H9 (cell line): ENCODE data around the gene CNOT6. TPM values are rescaled to one million over a fixed set of nuclear protein-coding genes. Genes with fewer than 3 reads are reported as not detected.
A peak's percentile ranks its signal among the peaks of the same experiment; 100 is the strongest.

ENCODE experiments used
- DNase-seq: peaks from one replicate; pipeline ENCODE4 v3.0.0-alpha.2; 2017
- H2AFZ ChIP-seq: one replicate; pipeline ENCODE4 v1.6.1; 2013; ENCODE audit warnings: mild to moderate bottlenecking, low read length, control low read depth, moderate library complexity
- H2AK5ac ChIP-seq: 2 replicates; pipeline ENCODE4 v1.6.1; 2013; ENCODE audit warnings: low read length, control low read depth, mixed read lengths; ENCODE audit not compliant: insufficient read length
- H2BK120ac ChIP-seq: one replicate; pipeline ENCODE4 v1.6.1; 2013; ENCODE audit warnings: low read depth, mild to moderate bottlenecking, low read length, control low read depth, inconsistent platforms; ENCODE audit not compliant: poor library complexity, severe bottlenecking
- H2BK12ac ChIP-seq: 2 replicates; pipeline ENCODE4 v1.6.1; 2013; ENCODE audit warnings: low read length, control low read depth, mixed read lengths, low read depth; ENCODE audit not compliant: insufficient read length
- H2BK15ac ChIP-seq: 2 replicates; pipeline ENCODE4 v1.6.1; 2013; ENCODE audit warnings: low read depth, low read length, control low read depth
- H2BK20ac ChIP-seq: one replicate; pipeline ENCODE4 v1.6.1; 2013; ENCODE audit warnings: low read depth, mild to moderate bottlenecking, low read length, control low read depth, inconsistent platforms; ENCODE audit not compliant: poor library complexity, severe bottlenecking
- H2BK5ac ChIP-seq: 2 replicates; pipeline ENCODE4 v1.6.1; 2013; ENCODE audit warnings: low read length, control low read depth, mixed read lengths; ENCODE audit not compliant: insufficient read length
- H3K14ac ChIP-seq: 2 replicates; pipeline ENCODE4 v1.6.1; 2013; ENCODE audit warnings: low read length, control low read depth; ENCODE audit not compliant: insufficient read depth
- H3K18ac ChIP-seq: 2 replicates; pipeline ENCODE4 v1.6.1; 2013; ENCODE audit warnings: low read depth, mild to moderate bottlenecking, mixed read lengths, low read length, control low read depth; ENCODE audit not compliant: insufficient read length
- H3K23ac ChIP-seq: 2 replicates; pipeline ENCODE4 v1.6.1; 2013; ENCODE audit warnings: low read length, control low read depth, mixed read lengths, low read depth; ENCODE audit not compliant: insufficient read length
- H3K23me2 ChIP-seq: 2 replicates; pipeline ENCODE4 v1.6.1; 2013; ENCODE audit warnings: low read depth, mild to moderate bottlenecking, mixed read lengths, low read length, control low read depth; ENCODE audit not compliant: insufficient read length, poor library complexity, severe bottlenecking
- H3K27ac ChIP-seq: 2 replicates; pipeline ENCODE4 v1.5.1; 2013; ENCODE audit warnings: low read length, control low read depth, mixed read lengths, low read depth; ENCODE audit not compliant: insufficient read length
- H3K27me3 ChIP-seq: 2 replicates; pipeline ENCODE4 v1.6.1; 2013; ENCODE audit warnings: low read length, control low read depth, inconsistent platforms; ENCODE audit not compliant: insufficient read depth
- H3K4ac ChIP-seq: 2 replicates; pipeline ENCODE4 v1.6.1; 2013; ENCODE audit warnings: low read depth, mild to moderate bottlenecking, control low read depth, inconsistent platforms, low read length, moderate library complexity
- H3K4me1 ChIP-seq: 2 replicates; pipeline ENCODE4 v1.6.1; 2013; ENCODE audit warnings: low read length, control low read depth, inconsistent platforms; ENCODE audit not compliant: insufficient read depth
- H3K4me2 ChIP-seq: 2 replicates; pipeline ENCODE4 v1.6.1; 2013; ENCODE audit warnings: low read length, control low read depth, mixed read lengths; ENCODE audit not compliant: insufficient read length, insufficient read depth
- H3K56ac ChIP-seq: 2 replicates; pipeline ENCODE4 v1.6.1; 2013; ENCODE audit warnings: low read depth, mild to moderate bottlenecking, mixed read lengths, low read length, control low read depth; ENCODE audit not compliant: insufficient read length
- H3K79me1 ChIP-seq: 2 replicates; pipeline ENCODE4 v1.6.1; 2013; ENCODE audit warnings: low read depth, mild to moderate bottlenecking, moderate library complexity, low read length, control low read depth, inconsistent platforms; ENCODE audit not compliant: insufficient read depth, poor library complexity, severe bottlenecking
- H3K79me2 ChIP-seq: 2 replicates; pipeline ENCODE4 v1.6.1; 2013; ENCODE audit warnings: low read length, control low read depth, inconsistent platforms; ENCODE audit not compliant: insufficient read depth
- H3K9ac ChIP-seq: 2 replicates; pipeline ENCODE4 v1.6.1; 2013; ENCODE audit warnings: low read length, control low read depth, mixed read lengths; ENCODE audit not compliant: insufficient read length; ENCODE audit errors: extremely low read depth
- H3K9me3 ChIP-seq: one replicate; pipeline ENCODE4 v1.6.1; 2013; ENCODE audit warnings: low read depth, low read length, inconsistent platforms; ENCODE audit not compliant: control insufficient read depth
- H3T11ph ChIP-seq: one replicate; pipeline ENCODE4 v1.6.1; 2013; ENCODE audit warnings: mild to moderate bottlenecking, low read length, control low read depth, inconsistent platforms
- H4K20me1 ChIP-seq: one replicate; pipeline ENCODE4 v1.6.1; 2013; ENCODE audit not compliant: control insufficient read depth, insufficient read length, insufficient read depth
- H4K5ac ChIP-seq: 2 replicates; pipeline ENCODE4 v1.6.1; 2013; ENCODE audit warnings: low read depth, mild to moderate bottlenecking, mixed read lengths, low read length, control low read depth; ENCODE audit not compliant: insufficient read length
- H4K8ac ChIP-seq: replicated peaks from 2 replicates; pipeline ENCODE4 v1.6.1; 2013; ENCODE audit warnings: low read length, control low read depth, mixed read lengths, low read depth; ENCODE audit not compliant: insufficient read length
- H4K91ac ChIP-seq: 2 replicates; pipeline ENCODE4 v1.6.1; 2013; ENCODE audit warnings: low read depth, mild to moderate bottlenecking, moderate library complexity, mixed read lengths, low read length, control low read depth; ENCODE audit not compliant: insufficient read length
- H3K27ac Mint-ChIP-seq, 3 experiments: 2 replicates in 2 of 3; 3 replicates in 1 of 3; pipeline ENCODE4 v1.8.0; 2020 to 2021; ENCODE audit warnings: mixed read lengths in 3 of 3, mild to moderate bottlenecking in 1 of 3, moderate library complexity in 1 of 3
- H3K27me3 Mint-ChIP-seq: 2 replicates; pipeline ENCODE4 v1.8.0; 2021; ENCODE audit warnings: low read depth, mild to moderate bottlenecking, moderate library complexity, mixed read lengths
- H3K36me3 Mint-ChIP-seq, 3 experiments: 2 replicates in 2 of 3; 3 replicates in 1 of 3; pipeline ENCODE4 v1.8.0; 2020 to 2021; ENCODE audit warnings: low read depth in 3 of 3, mixed read lengths in 3 of 3; ENCODE audit not compliant: insufficient read depth in 1 of 3
- H3K4me1 Mint-ChIP-seq, 2 experiments: 2 replicates each; pipeline ENCODE4 v1.8.0; 2020; ENCODE audit warnings: mixed read lengths in 2 of 2
- H3K4me3 Mint-ChIP-seq, 2 experiments: 2 replicates in 1 of 2; 3 replicates in 1 of 2; pipeline ENCODE4 v1.8.0; 2020 to 2021; ENCODE audit warnings: mild to moderate bottlenecking in 2 of 2, mixed read lengths in 2 of 2, moderate library complexity in 1 of 2
- H3K9me3 Mint-ChIP-seq, 2 experiments: 2 replicates in 1 of 2; 3 replicates in 1 of 2; pipeline ENCODE4 v1.8.0; 2020; ENCODE audit warnings: mild to moderate bottlenecking in 2 of 2, mixed read lengths in 2 of 2, moderate library complexity in 1 of 2
- WGBS: extraction: QIAGEN DNeasy Blood & Tissue Kit; methylation state at CpG from one replicate; pipeline ENCODE4 v1.1.7; 2013; ENCODE audit warnings: missing lambda C conversion rate, low lambda C conversion rate, mixed read lengths; ENCODE audit not compliant: insufficient read length; ENCODE audit errors: extremely low coverage; 5-methylcytosine and 5-hydroxymethylcytosine counted together
- total RNA-seq: library from RNA; stranded (reverse); gene quantifications from 2 replicates; pipeline ENCODE4 v1.2.1, GENCODE V29; 2021
- TF ChIP-seq, protein P1 (sequence below): fragments of 200-600 bp; sonication (generic); conservative IDR thresholded peaks from 3 replicates; pipeline ENCODE4 v1.8.0; 2021; ENCODE audit warnings: antibody characterized with exemption, mild to moderate bottlenecking

The CNOT6 gene
- total RNA-seq, 1 experiment from 2014 or later, result 45.0 TPM

DNA sequence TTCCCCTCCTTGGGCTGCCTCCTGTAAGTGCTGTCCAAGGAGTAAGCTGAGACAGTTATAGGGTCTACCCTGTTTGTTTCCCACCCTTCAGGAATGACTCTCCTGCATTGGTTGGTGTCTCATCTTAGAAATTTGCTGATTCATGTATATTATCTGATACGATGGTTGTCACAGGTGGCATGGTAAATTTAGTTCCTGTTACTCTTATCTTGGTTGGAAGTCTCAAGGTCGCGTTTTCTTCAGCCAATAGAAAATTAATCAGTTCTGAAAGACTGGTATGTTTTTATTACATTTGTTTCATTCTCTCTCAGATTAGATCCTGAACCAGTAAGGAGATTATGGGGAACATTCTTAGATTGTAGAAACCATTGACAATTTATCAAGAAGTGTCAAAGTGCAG lies 54.4 kb downstream of the CNOT6 start:
- H3K79me1 ChIP-seq, result peaks cover 3% of the 10 kb centered on the region
- no peak overlapping the region for H2BK15ac ChIP-seq
- no peak overlapping the region for H2BK120ac ChIP-seq
- H3K56ac ChIP-seq, result no peak overlapping the region
- no peak overlapping the region for H3K23ac ChIP-seq
- no CpG with 5 or more reads among the region's 3 CpGs for WGBS
- Mint-ChIP-seq H3K9me3 (no peaks in the 10 kb centered on the region), H3K27ac (peak overlapping the region in 2 of 3 experiments; percentile 52 to 62; a peak in 3 of 7 replicates), H3K27me3 (no peaks in the 10 kb centered on the region), H3K36me3 (peaks cover 35 to 72% (median 60%) of the 10 kb centered on the region in 3 experiments; a peak in 6 of 7 replicates), H3K4me1 (peaks cover 0 to 2% of the 10 kb centered on the region in 2 experiments; a peak in 1 of 4 replicates), H3K4me3 (no peak overlapping the region)
- no peaks in the 10 kb centered on the region for H3K23me2 ChIP-seq
- no peak overlapping the region for H3K18ac ChIP-seq
- no peak overlapping the region for H3T11ph ChIP-seq
- H2BK5ac ChIP-seq, result no peak overlapping the region
- H3K4me2 ChIP-seq, result no peak overlapping the region
- H2AFZ ChIP-seq, result no peak overlapping the region
- DNase-seq, result no peak
- H3K9me3 ChIP-seq, result no peaks in the 10 kb centered on the region
- no peak overlapping the region for H4K5ac ChIP-seq
- TF ChIP-seq, protein P1, sequence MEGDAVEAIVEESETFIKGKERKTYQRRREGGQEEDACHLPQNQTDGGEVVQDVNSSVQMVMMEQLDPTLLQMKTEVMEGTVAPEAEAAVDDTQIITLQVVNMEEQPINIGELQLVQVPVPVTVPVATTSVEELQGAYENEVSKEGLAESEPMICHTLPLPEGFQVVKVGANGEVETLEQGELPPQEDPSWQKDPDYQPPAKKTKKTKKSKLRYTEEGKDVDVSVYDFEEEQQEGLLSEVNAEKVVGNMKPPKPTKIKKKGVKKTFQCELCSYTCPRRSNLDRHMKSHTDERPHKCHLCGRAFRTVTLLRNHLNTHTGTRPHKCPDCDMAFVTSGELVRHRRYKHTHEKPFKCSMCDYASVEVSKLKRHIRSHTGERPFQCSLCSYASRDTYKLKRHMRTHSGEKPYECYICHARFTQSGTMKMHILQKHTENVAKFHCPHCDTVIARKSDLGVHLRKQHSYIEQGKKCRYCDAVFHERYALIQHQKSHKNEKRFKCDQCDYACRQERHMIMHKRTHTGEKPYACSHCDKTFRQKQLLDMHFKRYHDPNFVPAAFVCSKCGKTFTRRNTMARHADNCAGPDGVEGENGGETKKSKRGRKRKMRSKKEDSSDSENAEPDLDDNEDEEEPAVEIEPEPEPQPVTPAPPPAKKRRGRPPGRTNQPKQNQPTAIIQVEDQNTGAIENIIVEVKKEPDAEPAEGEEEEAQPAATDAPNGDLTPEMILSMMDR, result no peak
- H2BK12ac ChIP-seq, result no peak overlapping the region
- H3K79me2 ChIP-seq, result peaks cover 9% of the 10 kb centered on the region; the same call in 1 of the 2 replicates
- H4K91ac ChIP-seq, result no peak overlapping the region
- no peak overlapping the region for H3K4ac ChIP-seq
- H3K27me3 ChIP-seq, result no peaks in the 10 kb centered on the region
- H3K27ac ChIP-seq, result no peak overlapping the region
- H4K8ac ChIP-seq, result no peak overlapping the region
- H2BK20ac ChIP-seq, result no peak overlapping the region
- H3K4me1 ChIP-seq, result no peaks in the 10 kb centered on the region
- no peak overlapping the region for H2AK5ac ChIP-seq
- no peak overlapping the region for H3K9ac ChIP-seq
- H4K20me1 ChIP-seq, result no peaks in the 10 kb centered on the region
- H3K14ac ChIP-seq, result no peak overlapping the region
